Neuronal stem cell (in vitro differentiated cells): ENCODE results near the gene ZNF70.

ENCODE experiments used
- DNase-seq: peaks from one replicate; pipeline ENCODE4 v3.0.0-alpha.2; 2013; ENCODE audit warnings: low spot score
- H2AFZ ChIP-seq: one replicate; pipeline ENCODE4 v1.6.1; 2013; ENCODE audit warnings: mild to moderate bottlenecking, low read length, inconsistent platforms
- H2AK5ac ChIP-seq: 2 replicates; pipeline ENCODE4 v1.6.1; 2013; ENCODE audit warnings: low read depth, mild to moderate bottlenecking, inconsistent platforms, low read length, moderate library complexity, mixed read lengths
- H2BK120ac ChIP-seq: 2 replicates; pipeline ENCODE4 v1.6.1; 2013; ENCODE audit warnings: low read depth, mild to moderate bottlenecking, inconsistent platforms, low read length, moderate library complexity, mixed read lengths
- H2BK12ac ChIP-seq: one replicate; pipeline ENCODE4 v1.6.1; 2013; ENCODE audit warnings: low read length, inconsistent platforms
- H2BK15ac ChIP-seq: 2 replicates; pipeline ENCODE4 v1.6.1; 2013; ENCODE audit warnings: mild to moderate bottlenecking, low read length, inconsistent platforms, mixed read lengths
- H2BK5ac ChIP-seq: one replicate; pipeline ENCODE4 v1.6.1; 2013; ENCODE audit warnings: inconsistent platforms, mild to moderate bottlenecking, low read length, moderate library complexity
- H3K14ac ChIP-seq: one replicate; pipeline ENCODE4 v1.6.1; 2013; ENCODE audit warnings: low read length, inconsistent platforms
- H3K18ac ChIP-seq: 2 replicates; pipeline ENCODE4 v1.6.1; 2013; ENCODE audit warnings: low read length, inconsistent platforms
- H3K23ac ChIP-seq: 2 replicates; pipeline ENCODE4 v1.6.1; 2013; ENCODE audit warnings: low read depth, mild to moderate bottlenecking, mixed read lengths, low read length, inconsistent platforms; ENCODE audit not compliant: poor library complexity
- H3K27ac ChIP-seq: replicated peaks from 3 replicates; pipeline ENCODE4 v1.5.1; 2013; ENCODE audit warnings: low read length, inconsistent platforms
- H3K27me3 ChIP-seq, 3 experiments: 2 replicates each; pipeline ENCODE4 v1.6.1; 2013; ENCODE audit warnings: low read length in 3 of 3, mild to moderate bottlenecking in 2 of 3, inconsistent platforms in 1 of 3, low read depth in 1 of 3, mixed read lengths in 1 of 3, moderate library complexity in 1 of 3; ENCODE audit not compliant: control insufficient read depth in 3 of 3, insufficient read depth in 3 of 3
- H3K36me3 ChIP-seq, 2 donors: replicated peaks in 1 of 2; 2 replicates each; pipeline ENCODE4 v1.6.1; 2013; ENCODE audit warnings: low read length in 2 of 2; ENCODE audit not compliant: control insufficient read depth in 2 of 2, insufficient read depth in 2 of 2
- H3K4ac ChIP-seq: 2 replicates; pipeline ENCODE4 v1.6.1; 2013; ENCODE audit warnings: inconsistent platforms, mild to moderate bottlenecking, low read length, moderate library complexity
- H3K4me1 ChIP-seq, 2 donors: 1 replicate in 1 of 2; 2 replicates in 1 of 2; pipeline ENCODE4 v1.6.1; 2013; ENCODE audit warnings: low read length in 2 of 2, low read depth in 1 of 2; ENCODE audit not compliant: control insufficient read depth in 2 of 2, insufficient read depth in 1 of 2
- H3K4me2 ChIP-seq: one replicate; pipeline ENCODE4 v1.6.1; 2013; ENCODE audit warnings: mild to moderate bottlenecking, low read length, inconsistent platforms; ENCODE audit not compliant: insufficient read depth, poor library complexity, severe bottlenecking
- H3K4me3 ChIP-seq, 2 donors: 2 replicates each; pipeline ENCODE4 v1.5.1; 2013; ENCODE audit warnings: low read length in 2 of 2, mild to moderate bottlenecking in 2 of 2, inconsistent platforms in 1 of 2, moderate library complexity in 1 of 2
- H3K79me1 ChIP-seq: one replicate; pipeline ENCODE4 v1.6.1; 2013; ENCODE audit warnings: low read depth, mild to moderate bottlenecking, inconsistent platforms, low read length, moderate library complexity
- H3K9ac ChIP-seq: one replicate; pipeline ENCODE4 v1.6.1; 2013; ENCODE audit warnings: mild to moderate bottlenecking, low read depth, low read length, inconsistent platforms; ENCODE audit not compliant: poor library complexity
- H3K9me3 ChIP-seq, 2 donors: replicated peaks in 1 of 2; 2 replicates each; pipeline versions ENCODE3 to v1.6.1; 2013; ENCODE audit warnings: low read length in 2 of 2, mild to moderate bottlenecking in 2 of 2, inconsistent platforms in 1 of 2, low read depth in 1 of 2, mixed read lengths in 1 of 2, moderate library complexity in 1 of 2; ENCODE audit not compliant: control insufficient read depth in 2 of 2, insufficient read depth in 1 of 2
- H4K8ac ChIP-seq: one replicate; pipeline ENCODE4 v1.6.1; 2013; ENCODE audit warnings: low read depth, mild to moderate bottlenecking, inconsistent platforms, low read length, moderate library complexity
- H4K91ac ChIP-seq: one replicate; pipeline ENCODE4 v1.6.1; 2013; ENCODE audit warnings: low read length, low read depth, mild to moderate bottlenecking, inconsistent platforms; ENCODE audit not compliant: poor library complexity
- WGBS, 2 donors: extraction: QIAGEN DNeasy Blood & Tissue Kit; methylation state at CpG; one replicate each; pipeline ENCODE4 v1.1.7; 2013; ENCODE audit warnings: missing lambda C conversion rate in 2 of 2, mixed read lengths in 1 of 2; ENCODE audit not compliant: insufficient read length in 2 of 2, insufficient replicate concordance in 1 of 2; ENCODE audit errors: extremely low coverage in 2 of 2; 5-methylcytosine and 5-hydroxymethylcytosine counted together

ZNF70 gene

DNA sequence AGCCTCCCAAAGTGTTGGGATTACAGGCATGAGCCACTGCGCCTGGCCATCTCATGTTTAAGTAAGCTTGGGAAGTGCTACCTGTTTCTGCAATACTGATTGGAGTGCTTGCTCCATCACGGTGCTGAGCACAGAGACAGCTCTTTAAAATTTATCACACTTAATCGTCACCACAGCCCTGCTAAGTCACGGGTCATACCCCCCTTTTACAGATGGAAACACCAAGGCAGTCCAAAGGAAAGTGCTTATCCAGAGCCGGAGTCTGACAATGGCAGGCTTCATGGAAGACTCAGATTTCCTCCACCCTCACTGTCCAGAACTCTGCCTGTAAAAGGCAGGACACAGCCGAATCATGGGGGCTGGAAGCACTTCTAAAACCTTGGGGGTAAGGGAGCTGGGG lies 9.1 kb upstream of the ZNF70 start:
- H4K8ac ChIP-seq, result no peak overlapping the region
- H3K4me2 ChIP-seq, result no peak overlapping the region
- H3K36me3 ChIP-seq, result peaks cover 0 to 3% of the 10 kb centered on the region in 2 donors

DNA sequence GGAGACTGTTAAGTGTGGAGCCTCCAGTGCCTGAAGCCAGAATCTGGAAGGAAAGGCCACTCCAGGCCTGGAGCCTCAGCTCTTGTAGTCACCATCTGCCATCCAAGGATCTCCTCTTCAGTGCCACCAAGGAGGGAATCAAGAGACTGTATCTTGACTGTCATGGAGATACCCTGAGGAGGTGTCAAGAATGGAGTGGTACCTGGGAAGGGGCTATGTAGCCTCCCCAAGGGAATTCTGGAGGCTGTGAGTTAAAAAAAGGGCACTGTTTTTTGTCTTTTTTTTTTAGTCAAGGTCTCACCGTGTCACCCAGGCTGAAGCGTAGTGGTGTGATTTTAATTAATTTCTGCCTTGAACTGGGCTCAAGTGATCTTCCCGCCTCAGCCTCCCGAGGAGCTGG lies 8.7 kb upstream of the ZNF70 start:
- Histone ChIP-seq H3K4me2 (no peak overlapping the region), H3K36me3 (no peaks in the 10 kb centered on the region), H3K79me1 (no peaks in the 10 kb centered on the region), H3K4me3 (no peak overlapping the region), H2BK5ac (no peak overlapping the region), H3K4ac (no peak overlapping the region), H2AFZ (no peak overlapping the region), H3K23ac (no peak overlapping the region), H3K9me3 (no peaks in the 10 kb centered on the region), H4K91ac (no peak overlapping the region), H3K9ac (no peak overlapping the region), H2AK5ac (no peak overlapping the region), H3K27ac (no peak overlapping the region), H3K14ac (no peak overlapping the region), H2BK15ac (no peak overlapping the region), H3K18ac (no peak overlapping the region), H3K4me1 (peaks cover 9 to 17% of the 10 kb centered on the region in 2 donors), H2BK12ac (no peak overlapping the region), H2BK120ac (no peak overlapping the region), H4K8ac (no peak overlapping the region), H3K27me3 (no peaks in the 10 kb centered on the region)
- no peak for DNase-seq
- WGBS, 2 donors, result no CpG with 5 or more reads among the region's 4 CpGs

More for the DNA sequence above, 9.1 kb upstream of the ZNF70 start:
- Histone ChIP-seq H3K27ac (no peak overlapping the region), H3K4me1 (peaks cover 9 to 17% of the 10 kb centered on the region in 2 donors), H2BK12ac (no peak overlapping the region), H3K23ac (peak overlapping the region; percentile 25), H3K4ac (no peak overlapping the region), H3K14ac (no peak overlapping the region), H3K9me3 (no peaks in the 10 kb centered on the region), H3K79me1 (no peaks in the 10 kb centered on the region), H2AFZ (no peak overlapping the region), H2BK5ac (no peak overlapping the region), H3K9ac (peak overlapping the region; percentile 30), H4K91ac (no peak overlapping the region), H3K27me3 (no peaks in the 10 kb centered on the region), H2BK15ac (no peak overlapping the region), H3K18ac (no peak overlapping the region), H3K4me3 (no peak overlapping the region), H2BK120ac (no peak overlapping the region), H2AK5ac (no peak overlapping the region)
- WGBS, 2 donors, result no CpG with 5 or more reads among the region's 6 CpGs
- DNase-seq, result no peak

DNA sequence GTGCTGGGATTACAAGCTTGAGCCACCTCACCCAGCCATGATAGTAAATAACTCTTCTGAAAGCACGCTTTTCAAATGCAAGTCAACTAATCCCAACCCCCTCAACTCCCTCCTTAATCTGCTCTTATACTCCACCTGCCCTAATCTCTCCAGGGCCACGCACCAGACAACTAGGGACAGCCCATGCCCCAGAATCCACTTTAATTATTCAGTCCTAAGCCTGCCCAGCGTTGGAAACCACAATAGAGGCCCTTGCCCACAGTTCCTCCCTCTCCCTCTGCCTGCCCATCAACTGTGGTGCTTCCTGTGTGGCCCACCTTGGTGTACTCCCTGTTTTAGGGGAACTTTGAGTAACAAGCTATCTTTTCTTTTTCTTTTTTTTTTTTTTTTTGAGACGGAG lies 6.0 kb upstream of the ZNF70 start:
- no peak overlapping the region for H4K8ac ChIP-seq
- no CpG with 5 or more reads among the region's 4 CpGs for WGBS, 2 donors
- no peak overlapping the region for H2AK5ac ChIP-seq
- no peak overlapping the region for H3K4ac ChIP-seq
- H4K91ac ChIP-seq, result no peak overlapping the region
- H2BK12ac ChIP-seq, result no peak overlapping the region
- no peak overlapping the region for H3K27ac ChIP-seq
- no peak overlapping the region for H2BK5ac ChIP-seq
- no peaks in the 10 kb centered on the region for H3K27me3 ChIP-seq
- DNase-seq, result no peak
- no peak overlapping the region for H3K18ac ChIP-seq
- H2BK120ac ChIP-seq, result no peak overlapping the region
- no peaks in the 10 kb centered on the region for H3K36me3 ChIP-seq
- H3K14ac ChIP-seq, result no peak overlapping the region
- H3K9me3 ChIP-seq, result no peaks in the 10 kb centered on the region
- no peak overlapping the region for H2BK15ac ChIP-seq
- no peak overlapping the region for H3K4me3 ChIP-seq
- no peaks in the 10 kb centered on the region for H3K79me1 ChIP-seq
- no peak overlapping the region for H3K23ac ChIP-seq
- no peak overlapping the region for H2AFZ ChIP-seq
- H3K4me1 ChIP-seq, result no peaks in the 10 kb centered on the region
- no peak overlapping the region for H3K9ac ChIP-seq
- H3K4me2 ChIP-seq, result no peak overlapping the region

DNA sequence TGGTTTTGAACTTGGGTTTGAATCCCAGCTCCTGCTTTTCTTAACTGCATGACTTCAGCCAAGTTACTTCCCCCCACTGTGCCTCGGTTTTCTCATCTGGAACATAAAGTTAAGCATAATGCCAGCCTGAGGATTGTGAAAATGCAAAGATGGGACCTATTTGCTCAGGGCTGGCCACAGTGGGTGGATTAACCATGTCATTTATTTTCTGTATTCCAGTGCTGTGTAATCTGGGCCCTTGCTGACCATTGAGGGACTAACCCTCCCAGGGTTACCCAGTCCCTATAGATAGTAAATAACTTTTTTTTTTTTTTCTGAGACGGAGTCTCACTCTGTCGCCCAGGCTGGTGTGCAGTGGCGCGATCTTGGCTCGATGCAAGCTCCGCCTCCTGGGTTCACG lies 4.8 kb upstream of the ZNF70 start:
- Histone ChIP-seq H3K4me1 (no peaks in the 10 kb centered on the region), H3K18ac (no peak overlapping the region), H2AK5ac (no peak overlapping the region), H3K4me3 (no peak overlapping the region), H2BK12ac (no peak overlapping the region), H3K23ac (no peak overlapping the region), H3K27me3 (no peaks in the 10 kb centered on the region), H4K91ac (no peak overlapping the region), H3K4me2 (no peak overlapping the region), H3K4ac (no peak overlapping the region), H3K14ac (no peak overlapping the region), H3K9ac (no peak overlapping the region), H4K8ac (no peak overlapping the region), H2BK5ac (no peak overlapping the region), H3K79me1 (no peaks in the 10 kb centered on the region), H3K27ac (no peak overlapping the region), H2AFZ (no peak overlapping the region), H2BK120ac (no peak overlapping the region), H3K9me3 (no peaks in the 10 kb centered on the region), H2BK15ac (no peak overlapping the region), H3K36me3 (no peaks in the 10 kb centered on the region)
- no peak for DNase-seq
- WGBS, 2 donors, result no CpG with 5 or more reads among the region's 8 CpGs
